ENCODE results near the gene NPLOC4. TPM values are rescaled to one million over a fixed set of nuclear protein-coding genes. Genes with fewer than 3 reads are reported as not detected.
A peak's percentile ranks its signal among the peaks of the same experiment; 100 is the strongest.

NPLOC4 gene
- total and polyA plus RNA-seq, 2 of the 8 experiments (the other 6 are each of a cell fraction or from before 2014, with no cell fraction given), result 70.7 to 92.7 TPM

GRCh38 chr17:81515530-81516041, 121.3 kb downstream of the NPLOC4 start:
- Histone ChIP-seq H3K79me1 (ENCODE audit: low read depth, low read length) (peaks cover 11% of the 10 kb centered on the region; the same call in 1 of the 2 replicates), H2BK5ac (ENCODE audit: low read depth, low read length) (0 out of 2 replicates have a peak overlapping the region, but pooled peaks have one; percentile 60), H3K4ac (replicated peaks; ENCODE audit: insufficient read length, low read depth, low read length) (peak overlapping the region; percentile 44), H3K14ac (ENCODE audit: insufficient read length) (no peak overlapping the region), H3K36me3 (ENCODE audit: control insufficient read depth in 2 of 4, insufficient read depth in 4 of 4, low read length in 3 of 4) (peaks cover 12 to 16% (median 14%) of the 10 kb centered on the region in 4 experiments; a peak in 7 of 8 replicates), H2AFZ (ENCODE audit: low read length) (no peak overlapping the region), H2BK20ac (ENCODE audit: low read length) (no peak overlapping the region), H4K8ac (ENCODE audit: extremely low read depth, insufficient read depth, low read length) (peak overlapping the region; percentile 14), H4K20me1 (replicated peaks in 1 of 2; ENCODE audit: control insufficient read depth in 1 of 2, insufficient read depth in 2 of 2, low read length in 2 of 2) (peaks cover 16 to 23% of the 10 kb centered on the region in 2 experiments), H3K23me2 (ENCODE audit: low read depth, low read length) (peaks cover 33% of the 10 kb centered on the region), H2AK5ac (ENCODE audit: low read depth, low read length) (no peak overlapping the region), H3K27ac (ENCODE audit: low read depth, low read length) (no peak overlapping the region), H3K9me3 (ENCODE audit: insufficient read depth in 2 of 2, low read depth in 1 of 2, low read length in 1 of 2) (no peaks in the 10 kb centered on the region), H3K18ac (ENCODE audit: extremely low read depth, low read length) (0 out of 2 replicates have a peak overlapping the region, but pooled peaks have one; percentile 90), H3K4me2 (ENCODE audit: insufficient read depth in 1 of 2, low read depth in 2 of 2, low read length in 2 of 2) (peak overlapping the region; percentile 75 to 85), H2BK12ac (ENCODE audit: low read depth, low read length) (peak overlapping the region; percentile 39; the same call in 1 of the 2 replicates), H3K27me3 (replicated peaks in 1 of 4; ENCODE audit: control insufficient read depth in 3 of 4, extremely low read depth in 1 of 4, insufficient read depth in 3 of 4, low read length in 3 of 4) (peaks cover 0 to 31% (median 21%) of the 10 kb centered on the region in 4 experiments; a peak in 5 of 7 replicates), H4K91ac (replicated peaks; ENCODE audit: insufficient read length, low read length) (peak overlapping the region; percentile 10), H2BK120ac (replicated peaks; ENCODE audit: low read depth, low read length) (no peak overlapping the region), H3K23ac (ENCODE audit: insufficient read length) (no peak overlapping the region), H3K9ac (replicated peaks in 1 of 4; ENCODE audit: extremely low read depth in 1 of 4, low read depth in 3 of 4, low read length in 3 of 4) (peak overlapping the region in 2 of 4 experiments; percentile 49 to 70; a peak in 3 of 7 replicates), H3K4me1 (replicated peaks in 1 of 4; ENCODE audit: control insufficient read depth in 3 of 4, insufficient read depth in 4 of 4, low read length in 3 of 4) (peaks cover 0 to 47% (median 27%) of the 10 kb centered on the region in 4 experiments; a peak in 6 of 7 replicates), H3K56ac (replicated peaks; ENCODE audit: insufficient read length, low read depth, low read length) (no peak overlapping the region), H3K4me3 (ENCODE audit: extremely low read depth in 1 of 4, insufficient read depth in 2 of 4, low read depth in 3 of 4, low read length in 4 of 4) (peak overlapping the region; percentile 56 to 75 (median 68)), H2BK15ac (ENCODE audit: low read length) (no peak overlapping the region), H3K79me2 (ENCODE audit: control insufficient read depth in 1 of 2, insufficient read depth in 2 of 2, low read length in 2 of 2) (peaks cover 19 to 33% of the 10 kb centered on the region in 2 experiments), H4K5ac (ENCODE audit: insufficient read length, low read depth, low read length) (no peak overlapping the region)
- ChIA-PET CTCF (ENCODE audit: partially characterized antibody) (interaction anchor here (0.9 to 5.2 kb wide), 4 partner anchors 8 to 31 kb away, joined by 3 to 33 read pairs (median 8); partner anchors contain the start of gene FSCN2), POLR2A (ENCODE audit: partially characterized antibody) (interaction anchor here (0.7 to 30.5 kb wide), 11 partner anchors 10 to 273 kb away, joined by 3 to 1004 read pairs (median 4); partner anchors contain the start of genes ACTG1 and FSCN2)
- WGBS, 2 experiments (ENCODE audit: extremely low coverage in 1 of 2, insufficient coverage in 1 of 2, insufficient read length in 1 of 2, insufficient replicate concordance in 2 of 2, low coverage in 1 of 2, low lambda C conversion rate in 2 of 2, missing lambda C conversion rate in 1 of 2), result 75% methylated on average over 19 of the region's 19 CpGs; no CpG with 5 or more reads in 1 of the 2 experiments
- DNase-seq (ENCODE audit: low read depth in 1 of 2, low spot score in 2 of 2) (no peak), FAIRE-seq (no peak)
- TF ChIP-seq GABPA (IDR thresholded peaks at IDR 0.05; ENCODE audit: borderline replicate concordance, insufficient read depth, low read length), result no peak
- TF ChIP-seq HDAC2 (IDR thresholded peaks at IDR 0.05; ENCODE audit: borderline replicate concordance in 1 of 2, low read depth in 2 of 2, low read length in 2 of 2), result no peak
- no peak for TF ChIP-seq POLR2A (IDR thresholded peaks at IDR 0.05; ENCODE audit: control extremely low read depth in 1 of 2, low read depth in 2 of 2, low read length in 2 of 2)
- no peak for TF ChIP-seq CHD2 (IDR thresholded peaks at IDR 0.05; ENCODE audit: low read length)
- TF ChIP-seq ATF2 (IDR thresholded peaks at IDR 0.05; ENCODE audit: low read length), result no peak
- TF ChIP-seq GTF2F1 (IDR thresholded peaks at IDR 0.05; ENCODE audit: borderline replicate concordance, low read depth, low read length), result no peak
- TF ChIP-seq EP300 (IDR thresholded peaks at IDR 0.05; ENCODE audit: borderline replicate concordance in 1 of 2, low read depth in 2 of 2, low read length in 2 of 2), result no peak
- TF ChIP-seq MAFK (IDR thresholded peaks at IDR 0.05; ENCODE audit: low read depth, low read length), result no peak
- TF ChIP-seq RAD21 (IDR thresholded peaks at IDR 0.05 in 1 of 2, conservative IDR thresholded peaks at IDR 0.05 in 1 of 2; ENCODE audit: low read depth in 2 of 2, low read length in 2 of 2), result no peak
- no peak for TF ChIP-seq CREB1 (IDR thresholded peaks at IDR 0.05)

Measured in H1 (cell line).